Measurements from ENCODE around the gene INTS6. TPM values are rescaled to one million over a fixed set of nuclear protein-coding genes. Genes with fewer than 3 reads are reported as not detected.

The INTS6 gene, protein sequence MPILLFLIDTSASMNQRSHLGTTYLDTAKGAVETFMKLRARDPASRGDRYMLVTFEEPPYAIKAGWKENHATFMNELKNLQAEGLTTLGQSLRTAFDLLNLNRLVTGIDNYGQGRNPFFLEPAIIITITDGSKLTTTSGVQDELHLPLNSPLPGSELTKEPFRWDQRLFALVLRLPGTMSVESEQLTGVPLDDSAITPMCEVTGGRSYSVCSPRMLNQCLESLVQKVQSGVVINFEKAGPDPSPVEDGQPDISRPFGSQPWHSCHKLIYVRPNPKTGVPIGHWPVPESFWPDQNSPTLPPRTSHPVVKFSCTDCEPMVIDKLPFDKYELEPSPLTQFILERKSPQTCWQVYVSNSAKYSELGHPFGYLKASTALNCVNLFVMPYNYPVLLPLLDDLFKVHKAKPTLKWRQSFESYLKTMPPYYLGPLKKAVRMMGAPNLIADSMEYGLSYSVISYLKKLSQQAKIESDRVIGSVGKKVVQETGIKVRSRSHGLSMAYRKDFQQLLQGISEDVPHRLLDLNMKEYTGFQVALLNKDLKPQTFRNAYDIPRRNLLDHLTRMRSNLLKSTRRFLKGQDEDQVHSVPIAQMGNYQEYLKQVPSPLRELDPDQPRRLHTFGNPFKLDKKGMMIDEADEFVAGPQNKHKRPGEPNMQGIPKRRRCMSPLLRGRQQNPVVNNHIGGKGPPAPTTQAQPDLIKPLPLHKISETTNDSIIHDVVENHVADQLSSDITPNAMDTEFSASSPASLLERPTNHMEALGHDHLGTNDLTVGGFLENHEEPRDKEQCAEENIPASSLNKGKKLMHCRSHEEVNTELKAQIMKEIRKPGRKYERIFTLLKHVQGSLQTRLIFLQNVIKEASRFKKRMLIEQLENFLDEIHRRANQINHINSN
- 40.9 and 50.0 TPM in 2 replicates for total RNA-seq

DNA sequence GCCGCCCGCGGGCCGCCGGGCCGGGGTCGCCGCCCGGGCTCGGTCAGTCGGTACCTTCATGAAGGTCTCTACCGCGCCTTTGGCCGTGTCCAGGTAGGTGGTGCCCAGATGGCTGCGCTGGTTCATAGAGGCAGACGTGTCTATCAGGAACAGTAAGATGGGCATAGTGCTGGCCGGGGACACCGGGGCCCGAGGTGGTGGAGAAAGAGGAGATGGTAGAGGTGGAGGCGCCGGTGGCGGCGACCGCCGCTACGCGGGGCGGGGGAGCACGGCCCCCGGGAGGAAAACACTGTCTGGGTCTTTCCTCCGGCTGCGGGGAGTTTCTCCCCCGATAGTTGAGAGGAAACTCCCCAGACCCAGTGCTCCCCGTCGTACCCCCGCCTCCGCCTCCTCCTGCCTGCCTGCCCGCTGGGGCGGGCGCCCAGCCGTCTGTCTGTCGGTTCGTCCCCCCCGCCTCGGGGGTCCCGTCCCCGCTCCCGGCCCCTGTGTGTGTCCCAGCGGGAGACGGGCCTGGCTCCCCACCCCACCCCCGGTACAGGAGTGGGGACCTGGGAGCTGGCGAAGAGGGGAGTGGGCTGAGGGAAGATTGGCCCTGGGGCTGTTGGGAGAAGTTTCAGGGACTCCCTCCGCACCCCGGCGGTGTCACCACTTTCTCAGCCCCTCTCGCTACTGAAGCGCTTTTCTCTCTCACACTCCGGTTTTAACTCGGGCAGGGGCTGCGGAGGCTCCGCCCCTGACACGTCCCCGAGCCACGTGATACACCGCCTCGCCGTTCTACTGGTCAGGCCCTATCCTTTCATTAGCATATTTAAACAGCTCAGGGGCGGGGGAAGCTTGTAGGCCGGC is at the start of gene INTS6:
INTS6 (minus strand) TSS at position 676 of the 846 bp plus-strand sequence; CDS start at position 165, 511 bp downstream.

DNA sequence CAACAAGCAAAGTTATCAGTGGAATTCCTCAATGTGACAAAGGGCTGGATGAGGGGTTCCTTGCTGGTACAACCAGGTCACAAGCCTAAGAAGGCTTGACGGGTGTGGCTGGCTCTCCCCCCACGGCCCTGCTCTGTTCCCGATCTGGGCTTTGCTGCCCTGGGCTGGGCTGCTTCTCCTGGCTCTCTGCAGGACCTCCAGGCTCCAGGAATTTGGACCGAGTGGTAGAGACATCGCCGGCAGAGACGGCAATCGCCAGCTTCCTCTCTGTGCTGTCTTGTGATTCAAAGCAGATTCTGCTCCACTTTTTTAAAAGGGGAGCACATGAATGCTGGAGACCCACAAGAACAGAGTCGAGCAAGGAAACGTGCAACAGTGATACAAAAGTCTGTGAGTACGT is 113.5 kb downstream of the INTS6 start, which contains the start of gene SERPINE3:
SERPINE3 (plus strand) TSS at position 338 of the 400 bp plus-strand sequence. CDS start 1,401 bp downstream, outside the sequence.

Small RNA genes lying within 50 kb of the gene (small RNA-seq; reads per million reads assigned to genes)
- not detected for gene MIR5693 (ENCODE audit: low replicate concordance)
- not detected for gene RN7SL320P (ENCODE audit: low replicate concordance)
- gene SNRPGP11 (ENCODE audit: low replicate concordance) = not detected

Other genes with a start within 250 kb of the INTS6 start
- gene FAM124A, start 230.6 kb downstream of the INTS6 start, total RNA-seq = 0.22 and 1.4 TPM in 2 replicates
- under 0.01 TPM in 1 of 2 replicates, not detected in the other for gene SERPINE3, start 113.3 kb downstream of the INTS6 start, total RNA-seq
- 9.2 and 13.9 TPM in 2 replicates for gene WDFY2, start 131.4 kb upstream of the INTS6 start, total RNA-seq

All from placental pericyte (primary cell).